Mammary epithelial cell (primary cell): ENCODE data around the gene SNX14.

Experiments used
- CTCF ChIP-seq, 2 donors: IDR thresholded peaks in 1 of 2; conservative IDR thresholded peaks in 1 of 2; 2 replicates each; pipeline ENCODE4 v1.5.1; 2011 to 2012; ENCODE audit warnings: inconsistent platforms in 2 of 2, low read length in 2 of 2, mild to moderate bottlenecking in 2 of 2, control low read depth in 1 of 2, low read depth in 1 of 2; ENCODE audit not compliant: insufficient read depth in 1 of 2; ENCODE audit errors: extremely low read depth in 1 of 2
- EZH2 ChIP-seq: IDR thresholded peaks from 2 replicates; pipeline ENCODE4 v1.6.1; 2012; ENCODE audit warnings: low read length, inconsistent platforms, borderline replicate concordance

GRCh38 chr6:85473748-85474147 is 119.9 kb downstream of the SNX14 start:
- TF ChIP-seq EZH2 = no peak
- no peak for TF ChIP-seq CTCF (conservative IDR thresholded peaks at IDR 0.05 in 1 of 2, IDR thresholded peaks at IDR 0.05 in 1 of 2; ENCODE audit: extremely low read depth in 1 of 2, insufficient read depth in 1 of 2, low read depth in 1 of 2, low read length in 2 of 2)
